ENCODE measurements around the gene FBXO27.

- no peak for TF ChIP-seq EZH2 (IDR thresholded peaks at IDR 0.05)
- no peak for TF ChIP-seq POLR2AphosphoS5 (IDR thresholded peaks at IDR 0.05; ENCODE audit: borderline replicate concordance, low read depth, low read length)
- TF ChIP-seq FOXP2 (optimal IDR thresholded peaks at IDR 0.05; ENCODE audit: control extremely low read depth, extremely low read length, insufficient read depth) = no peak
These were observed 13.9 kb upstream of the FBXO27 start for GRCh38 chr19:39046037-39046821.
